Measurements from ENCODE around the gene USF3.
A peak's percentile ranks its signal among the peaks of the same experiment; 100 is the strongest.

Gene USF3

GRCh38 chr3:113695431-113695785 lies 1.0 kb downstream of the USF3 start:
- no peak for DNase-seq
- H3K9me3 ChIP-seq: no peaks in the 10 kb centered on the region
- peak overlapping the region; percentile 80 for H3K4me3 ChIP-seq (ENCODE audit: low read depth, low read length)
- TF ChIP-seq CTCF (IDR thresholded peaks at IDR 0.05; ENCODE audit: low read depth, low read length): no peak
- no peaks in the 10 kb centered on the region for H3K27me3 ChIP-seq
- H3K36me3 ChIP-seq: no peaks in the 10 kb centered on the region
- H3K4me1 ChIP-seq: no peaks in the 10 kb centered on the region

- Histone ChIP-seq H3K27me3 (no peaks in the 10 kb centered on the region), H3K9me3 (no peaks in the 10 kb centered on the region)
Measured at GRCh38 chr3:113690482-113690881, 6.0 kb downstream of the USF3 start.

GRCh38 chr3:113685956-113686721 lies 10.3 kb downstream of the USF3 start:
- Histone ChIP-seq H3K36me3 (no peaks in the 10 kb centered on the region), H3K4me3 (ENCODE audit: low read depth, low read length) (no peak overlapping the region), H3K9me3 (no peaks in the 10 kb centered on the region), H3K4me1 (no peaks in the 10 kb centered on the region), H3K27me3 (no peaks in the 10 kb centered on the region)
- TF ChIP-seq CTCF (IDR thresholded peaks at IDR 0.05; ENCODE audit: low read depth, low read length): no peak
- no peak for DNase-seq

More at GRCh38 chr3:113690482-113690881, 6.0 kb downstream of the USF3 start:
- Histone ChIP-seq H3K4me3 (ENCODE audit: low read depth, low read length) (no peak overlapping the region), H3K4me1 (no peaks in the 10 kb centered on the region), H3K36me3 (no peaks in the 10 kb centered on the region)
- no peak for TF ChIP-seq CTCF (IDR thresholded peaks at IDR 0.05; ENCODE audit: low read depth, low read length)
- no peak for DNase-seq

- Histone ChIP-seq H3K27me3 (no peaks in the 10 kb centered on the region), H3K36me3 (no peaks in the 10 kb centered on the region), H3K9me3 (no peaks in the 10 kb centered on the region), H3K4me1 (no peaks in the 10 kb centered on the region), H3K4me3 (ENCODE audit: low read depth, low read length) (no peak overlapping the region)
- TF ChIP-seq CTCF (IDR thresholded peaks at IDR 0.05; ENCODE audit: low read depth, low read length): no peak
- no peak for DNase-seq
Measured at GRCh38 chr3:113685124-113685523, 11.3 kb downstream of the USF3 start.

GRCh38 chr3:113684271-113684819 lies 12.1 kb downstream of the USF3 start:
- Histone ChIP-seq H3K9me3 (no peaks in the 10 kb centered on the region), H3K4me1 (no peaks in the 10 kb centered on the region), H3K36me3 (no peaks in the 10 kb centered on the region), H3K4me3 (ENCODE audit: low read depth, low read length) (no peak overlapping the region), H3K27me3 (no peaks in the 10 kb centered on the region)
- DNase-seq: no peak
- TF ChIP-seq CTCF (IDR thresholded peaks at IDR 0.05; ENCODE audit: low read depth, low read length): no peak

GRCh38 chr3:113678773-113679172 lies 17.7 kb downstream of the USF3 start:
- no peak for DNase-seq
- no peaks in the 10 kb centered on the region; the same call in 1 of the 2 replicates for H3K36me3 ChIP-seq
- H3K4me3 ChIP-seq (ENCODE audit: low read depth, low read length): no peak overlapping the region
- no peaks in the 10 kb centered on the region for H3K9me3 ChIP-seq
- no peaks in the 10 kb centered on the region for H3K4me1 ChIP-seq
- no peaks in the 10 kb centered on the region for H3K27me3 ChIP-seq
- TF ChIP-seq CTCF (IDR thresholded peaks at IDR 0.05; ENCODE audit: low read depth, low read length): no peak

Measured in BE2C (cell line).